PC-3 (cell line): Measurements from ENCODE around the gene MARK4. TPM values are rescaled to one million over a fixed set of nuclear protein-coding genes. Genes with fewer than 3 reads are reported as not detected.

Source experiments
- ATAC-seq: fragments of 200-7000 bp; cut with Tn5 transposase; 2 replicates; pipeline ENCODE4 v1.9.1; 2020; ENCODE audit warnings: mild to moderate bottlenecking, moderate library complexity
- BruUV-seq: library from RNA; stranded (reverse); fragments of 400-500 nt; replicated peaks from 2 replicates; lab custom pipeline; 2021; lab: Mats Ljungman, UMichigan
- CTCF ChIA-PET: fragments of 300-600 bp; sonication (Branson Sonifier 250); formaldehyde crosslinking; loops from one replicate; lab custom pipeline; 2022; ENCODE audit warnings: antibody characterized with exemption; lab: Charles Lee
- POLR2A ChIA-PET: fragments of 300-600 bp; sonication (Branson Sonifier 250); formaldehyde crosslinking; loops from one replicate; lab custom pipeline; 2022; ENCODE audit warnings: antibody characterized with exemption; ENCODE audit not compliant: unreplicated experiment; lab: Charles Lee
- DNase-seq: peaks from one replicate; pipeline ENCODE4 v3.0.0-alpha.2; 2015
- H2AFZ ChIP-seq: fragments of 300-600 bp; sonication (generic); 2 replicates; pipeline ENCODE4 v1.6.0; 2016; ENCODE audit warnings: antibody characterized with exemption, low read length
- H3F3A ChIP-seq: fragments of 300-600 bp; sonication (generic); one replicate; pipeline ENCODE4 v1.6.0; 2017; ENCODE audit warnings: antibody characterized with exemption, low read length, control low read depth, mild to moderate bottlenecking; ENCODE audit not compliant: unreplicated experiment
- H3K27ac ChIP-seq: fragments of 300-600 bp; sonication (generic); 2 replicates; pipeline ENCODE4 v1.5.1; 2016; ENCODE audit warnings: mild to moderate bottlenecking, low read length
- H3K27me3 ChIP-seq: fragments of 300-600 bp; sonication (generic); 2 replicates; pipeline ENCODE4 v1.6.1; 2016; ENCODE audit warnings: low read length, mixed read lengths
- H3K36me3 ChIP-seq: fragments of 300-600 bp; sonication (generic); 2 replicates; pipeline ENCODE4 v1.6.1; 2016; ENCODE audit warnings: low read depth, mixed run types, low read length, mixed read lengths
- H3K4me1 ChIP-seq: fragments of 300-600 bp; sonication (generic); 2 replicates; pipeline ENCODE4 v1.5.1; 2016; ENCODE audit warnings: low read length; ENCODE audit not compliant: insufficient read depth
- H3K4me2 ChIP-seq: fragments of 300-600 bp; sonication (generic); 2 replicates; pipeline ENCODE4 v1.6.0; 2016; ENCODE audit warnings: low read length
- H3K4me3 ChIP-seq: fragments of 300-600 bp; sonication (generic); 2 replicates; pipeline ENCODE4 v1.5.1; 2016; ENCODE audit warnings: mild to moderate bottlenecking, low read length, mixed read lengths
- H3K79me2 ChIP-seq: fragments of 300-600 bp; sonication (generic); 2 replicates; pipeline ENCODE4 v1.6.1; 2017; ENCODE audit warnings: low read length, mixed read lengths
- H3K9ac ChIP-seq: fragments of 300-600 bp; sonication (generic); 2 replicates; pipeline ENCODE4 v1.6.0; 2016; ENCODE audit warnings: mild to moderate bottlenecking, low read length
- H3K9me2 ChIP-seq: fragments of 300-600 bp; sonication (generic); replicated peaks from 2 replicates; pipeline ENCODE4 v1.6.1; 2016; ENCODE audit warnings: mixed run types, low read length, mixed read lengths
- H3K9me3 ChIP-seq: fragments of 300-600 bp; sonication (generic); 2 replicates; pipeline ENCODE4 v1.6.1; 2016; ENCODE audit warnings: low read length, mixed read lengths
- H4K20me1 ChIP-seq: fragments of 300-600 bp; sonication (generic); 2 replicates; pipeline ENCODE4 v1.6.1; 2016; ENCODE audit warnings: low read length, mixed read lengths
- EZH2 ChIP-seq: fragments of 300-600 bp; sonication (generic); IDR thresholded peaks from one replicate; pipeline ENCODE4 v1.6.1; 2017; ENCODE audit warnings: antibody characterized with exemption, mild to moderate bottlenecking, low read length; ENCODE audit not compliant: unreplicated experiment
- EZH2phosphoT487 ChIP-seq: fragments of 300-600 bp; sonication (generic); IDR thresholded peaks from 2 replicates; pipeline ENCODE4 v1.6.1; 2018; ENCODE audit warnings: mild to moderate bottlenecking, antibody characterized with exemption, low read length, borderline replicate concordance
- intact Hi-C: fragments of 100-400 bp; cut with micrococcal nuclease; formaldehyde crosslinking; loops from 2 replicates; pipeline ENCODE4 v1.9.0; 2023
- total RNA-seq: library from RNA; depleted of rRNA; stranded (reverse); fragments of >200 nt; gene quantifications from 2 replicates; pipeline ENCODE4 v1.2.3, GENCODE V29; 2014
- TF ChIP-seq, protein P1 (sequence below): fragments of 300-600 bp; sonication (generic); conservative IDR thresholded peaks from 2 replicates; pipeline ENCODE4 v1.5.1; 2017; ENCODE audit warnings: antibody characterized with exemption, low read depth, mild to moderate bottlenecking, low read length

The MARK4 gene
- total RNA-seq, 1 experiment from 2014 or later = 12.1 TPM

DNA sequence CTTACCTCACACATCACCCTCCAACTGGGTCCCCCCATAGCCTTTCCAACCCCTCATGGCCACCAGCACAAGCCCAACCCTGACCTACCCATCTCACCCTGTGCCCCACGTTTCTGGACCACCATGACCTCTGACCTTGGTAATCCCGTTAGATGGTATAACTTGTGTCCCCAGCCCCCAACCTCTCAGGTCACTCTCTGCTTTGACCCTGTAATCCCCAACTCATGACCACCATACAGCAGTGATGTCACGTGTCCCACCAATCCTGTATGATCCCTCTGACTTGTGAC, 98.0 kb downstream of the MARK4 start:
- no TSS peak for BruUV-seq
- Histone ChIP-seq H3K27ac (no peak overlapping the region), H3K79me2 (no peaks in the 10 kb centered on the region), H3K4me3 (no peak overlapping the region), H4K20me1 (no peaks in the 10 kb centered on the region), H3K9me2 (no peaks in the 10 kb centered on the region), H3K27me3 (no peaks in the 10 kb centered on the region), H3K9me3 (no peaks in the 10 kb centered on the region), H3K4me2 (no peak overlapping the region), H3F3A (no peaks in the 10 kb centered on the region), H3K4me1 (no peaks in the 10 kb centered on the region), H2AFZ (no peak overlapping the region), H3K9ac (no peak overlapping the region), H3K36me3 (no peaks in the 10 kb centered on the region)
- intact Hi-C loops = no loop called here
- ChIA-PET CTCF (no interaction called here), POLR2A (no interaction called here)
- ATAC-seq (no peak), DNase-seq (no peak)
- TF ChIP-seq EZH2 = no peak
- TF ChIP-seq, protein P1, sequence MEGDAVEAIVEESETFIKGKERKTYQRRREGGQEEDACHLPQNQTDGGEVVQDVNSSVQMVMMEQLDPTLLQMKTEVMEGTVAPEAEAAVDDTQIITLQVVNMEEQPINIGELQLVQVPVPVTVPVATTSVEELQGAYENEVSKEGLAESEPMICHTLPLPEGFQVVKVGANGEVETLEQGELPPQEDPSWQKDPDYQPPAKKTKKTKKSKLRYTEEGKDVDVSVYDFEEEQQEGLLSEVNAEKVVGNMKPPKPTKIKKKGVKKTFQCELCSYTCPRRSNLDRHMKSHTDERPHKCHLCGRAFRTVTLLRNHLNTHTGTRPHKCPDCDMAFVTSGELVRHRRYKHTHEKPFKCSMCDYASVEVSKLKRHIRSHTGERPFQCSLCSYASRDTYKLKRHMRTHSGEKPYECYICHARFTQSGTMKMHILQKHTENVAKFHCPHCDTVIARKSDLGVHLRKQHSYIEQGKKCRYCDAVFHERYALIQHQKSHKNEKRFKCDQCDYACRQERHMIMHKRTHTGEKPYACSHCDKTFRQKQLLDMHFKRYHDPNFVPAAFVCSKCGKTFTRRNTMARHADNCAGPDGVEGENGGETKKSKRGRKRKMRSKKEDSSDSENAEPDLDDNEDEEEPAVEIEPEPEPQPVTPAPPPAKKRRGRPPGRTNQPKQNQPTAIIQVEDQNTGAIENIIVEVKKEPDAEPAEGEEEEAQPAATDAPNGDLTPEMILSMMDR = no peak
- no peak for TF ChIP-seq EZH2phosphoT487

DNA sequence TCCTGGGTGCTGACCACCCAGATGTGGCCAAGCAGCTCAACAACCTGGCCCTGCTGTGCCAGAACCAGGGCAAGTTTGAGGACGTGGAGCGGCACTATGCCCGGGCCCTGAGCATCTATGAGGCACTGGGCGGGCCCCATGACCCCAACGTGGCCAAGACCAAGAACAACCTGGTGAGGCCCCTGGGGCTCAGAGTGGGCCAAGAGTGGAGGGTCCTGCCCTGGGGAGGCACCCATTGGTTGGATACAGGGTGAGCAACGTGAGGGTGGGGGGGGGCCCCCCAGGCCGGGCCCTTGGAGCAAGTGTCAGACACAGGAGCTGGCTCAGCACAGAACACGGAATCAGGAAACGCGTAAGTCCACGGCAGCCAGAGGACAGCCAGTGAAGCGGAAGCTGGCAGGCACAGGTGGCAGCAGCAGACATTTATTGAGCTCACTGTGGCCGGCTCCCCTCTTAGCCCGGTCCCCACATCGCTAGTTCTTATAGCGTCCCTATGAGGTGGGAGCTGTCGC, 98.4 kb downstream of the MARK4 start:
- no peaks in the 10 kb centered on the region for H3K9me2 ChIP-seq
- H3K36me3 ChIP-seq = no peaks in the 10 kb centered on the region
- intact Hi-C loops = no loop called here
- H3K79me2 ChIP-seq = no peaks in the 10 kb centered on the region
- TF ChIP-seq EZH2phosphoT487 (no peak), EZH2 (no peak)
- TF ChIP-seq, protein P1 = no peak
- H3K27ac ChIP-seq = no peak overlapping the region
- ChIA-PET POLR2A (no interaction called here), CTCF (no interaction called here)
- no TSS peak for BruUV-seq
- no peaks in the 10 kb centered on the region for H3K4me1 ChIP-seq
- no peaks in the 10 kb centered on the region for H4K20me1 ChIP-seq
- H3K4me3 ChIP-seq = no peak overlapping the region
- H3K9me3 ChIP-seq = no peaks in the 10 kb centered on the region
- no peak overlapping the region for H2AFZ ChIP-seq
- no peak overlapping the region for H3K4me2 ChIP-seq
- no peaks in the 10 kb centered on the region for H3F3A ChIP-seq
- ATAC-seq = no peak
- no peak overlapping the region for H3K9ac ChIP-seq
- H3K27me3 ChIP-seq = no peaks in the 10 kb centered on the region
- no peak for DNase-seq

DNA sequence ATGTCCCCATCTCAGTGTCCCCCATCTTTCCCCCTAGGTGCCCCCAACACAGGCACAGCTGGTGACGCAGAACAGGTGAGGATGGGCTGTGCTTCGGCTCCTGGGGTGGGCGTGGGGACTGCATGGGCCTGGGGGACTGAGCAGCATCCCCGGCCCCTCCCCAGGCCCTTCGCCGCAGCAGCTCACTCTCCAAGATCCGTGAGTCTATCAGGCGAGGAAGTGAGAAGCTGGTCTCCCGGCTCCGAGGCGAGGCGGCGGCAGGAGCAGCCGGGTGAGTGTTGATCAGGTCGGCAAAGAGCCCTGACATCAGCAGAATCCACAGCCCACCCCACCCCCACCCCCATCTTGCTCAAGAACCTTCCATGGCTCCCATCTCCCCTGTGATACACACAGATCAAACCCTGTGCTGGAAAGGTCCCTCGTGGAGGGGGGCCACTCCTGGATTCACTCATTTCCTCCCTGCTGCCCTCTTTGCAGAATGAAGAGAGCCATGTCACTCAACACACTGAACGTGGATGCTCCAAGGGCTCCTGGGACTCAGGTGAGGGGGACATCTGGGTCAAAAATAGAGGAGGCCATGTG, 99.5 kb downstream of the MARK4 start:
- H3F3A ChIP-seq = no peaks in the 10 kb centered on the region
- H3K9ac ChIP-seq = no peak overlapping the region
- intact Hi-C loops = no loop called here
- BruUV-seq = no TSS peak
- no peaks in the 10 kb centered on the region for H4K20me1 ChIP-seq
- H3K9me3 ChIP-seq = no peaks in the 10 kb centered on the region
- ChIA-PET POLR2A (no interaction called here), CTCF (no interaction called here)
- no peaks in the 10 kb centered on the region for H3K4me1 ChIP-seq
- no peaks in the 10 kb centered on the region for H3K27me3 ChIP-seq
- H2AFZ ChIP-seq = no peak overlapping the region
- no peak overlapping the region for H3K27ac ChIP-seq
- H3K79me2 ChIP-seq = no peaks in the 10 kb centered on the region
- TF ChIP-seq EZH2 (no peak), EZH2phosphoT487 (no peak)
- TF ChIP-seq, protein P1 = no peak
- no peaks in the 10 kb centered on the region for H3K36me3 ChIP-seq
- DNase-seq (no peak), ATAC-seq (no peak)
- no peak overlapping the region for H3K4me3 ChIP-seq
- H3K9me2 ChIP-seq = no peaks in the 10 kb centered on the region
- H3K4me2 ChIP-seq = no peak overlapping the region
